ENCODE results near the gene RABL3. TPM values are rescaled to one million over a fixed set of nuclear protein-coding genes. Genes with fewer than 3 reads are reported as not detected.

RABL3 gene
- total RNA-seq, 2 donors from 2014 or later, result 25.3 to 25.7 TPM

Other genes with a start within 250 kb of the RABL3 start
- gene NDUFB4, start 146.2 kb downstream of the RABL3 start, total RNA-seq, result 100 to 1,000 TPM; 151 to 180 TPM
- gene HGD, start 60.3 kb downstream of the RABL3 start, total RNA-seq, result 10 to 100 TPM; 40.5 to 62.9 TPM
- 10 to 100 TPM; 11.9 to 14.5 TPM for gene GTF2E1, start 228 bp upstream of the RABL3 start, total RNA-seq
- under 1 TPM; 0.21 to 0.61 TPM for gene STXBP5L, start 165.7 kb upstream of the RABL3 start, total RNA-seq

All from left colon (tissue), 2 donors.